HUES48 (cell line): Measurements from ENCODE around the gene B3GALT5.
"Not testable (repeated sequence)": the region's sequence is repeated elsewhere in the genome, so short reads cannot be mapped to it uniquely, and the experiment has no call there.

Source experiments
- H3K27ac ChIP-seq: one replicate; pipeline ENCODE4 v1.7.0; 2013; ENCODE audit warnings: low read depth, low read length, inconsistent platforms
- H3K27me3 ChIP-seq: 2 replicates; pipeline ENCODE4 v1.6.1; 2013; ENCODE audit warnings: mild to moderate bottlenecking, low read length; ENCODE audit not compliant: control insufficient read depth, insufficient read depth
- H3K36me3 ChIP-seq: 2 replicates; pipeline ENCODE4 v1.6.1; 2013; ENCODE audit warnings: low read length; ENCODE audit not compliant: control insufficient read depth, insufficient read depth
- H3K4me1 ChIP-seq: 2 replicates; pipeline ENCODE4 v1.6.1; 2013; ENCODE audit warnings: mild to moderate bottlenecking, low read length; ENCODE audit not compliant: control insufficient read depth, insufficient read depth
- H3K4me3 ChIP-seq: 2 replicates; pipeline ENCODE4 v1.5.1; 2013; ENCODE audit warnings: mild to moderate bottlenecking, low read depth, low read length
- H3K9ac ChIP-seq: 2 replicates; pipeline ENCODE4 v1.6.1; 2013; ENCODE audit warnings: mild to moderate bottlenecking, low read depth, low read length, moderate library complexity
- H3K9me3 ChIP-seq: 2 replicates; pipeline ENCODE4 v1.6.1; 2013; ENCODE audit warnings: low read length; ENCODE audit not compliant: control insufficient read depth, insufficient read depth

B3GALT5 gene

GRCh38 chr21:39675993-39676661 lies 63.4 kb downstream of the B3GALT5 start:
- Histone ChIP-seq H3K4me3 (no peak overlapping the region), H3K9me3 (no peaks in the 10 kb centered on the region), H3K27me3 (no peaks in the 10 kb centered on the region), H3K9ac (no peak overlapping the region), H3K4me1 (peaks cover under 1% of the 10 kb centered on the region; the same call in 1 of the 2 replicates), H3K36me3 (no peaks in the 10 kb centered on the region), H3K27ac (no peak overlapping the region)

GRCh38 chr21:39680216-39680615 lies 67.5 kb downstream of the B3GALT5 start:
- Histone ChIP-seq H3K4me3 (no peak overlapping the region), H3K36me3 (no peaks in the 10 kb centered on the region), H3K4me1 (peaks cover 5% of the 10 kb centered on the region; the same call in 1 of the 2 replicates), H3K9me3 (no peaks in the 10 kb centered on the region), H3K27ac (no peak overlapping the region), H3K27me3 (no peaks in the 10 kb centered on the region), H3K9ac (no peak overlapping the region)

- Histone ChIP-seq H3K9ac (no peak overlapping the region), H3K4me1 (peaks cover 5% of the 10 kb centered on the region; the same call in 1 of the 2 replicates), H3K27ac (no peak overlapping the region), H3K4me3 (no peak overlapping the region), H3K9me3 (no peaks in the 10 kb centered on the region), H3K36me3 (no peaks in the 10 kb centered on the region), H3K27me3 (no peaks in the 10 kb centered on the region)
Observed at GRCh38 chr21:39681257-39681656, 68.5 kb downstream of the B3GALT5 start.

- no peaks in the 10 kb centered on the region for H3K36me3 ChIP-seq
- H3K27ac ChIP-seq = no peak overlapping the region
- H3K4me3 ChIP-seq = no peak overlapping the region
- H3K9me3 ChIP-seq = no peaks in the 10 kb centered on the region
- no peak overlapping the region for H3K9ac ChIP-seq
- H3K27me3 ChIP-seq = no peaks in the 10 kb centered on the region
- peaks cover 5% of the 10 kb centered on the region; the same call in 1 of the 2 replicates for H3K4me1 ChIP-seq
Observed at GRCh38 chr21:39681845-39682244, 69.1 kb downstream of the B3GALT5 start.

GRCh38 chr21:39685236-39685635 lies 72.5 kb downstream of the B3GALT5 start:
- Histone ChIP-seq H3K9me3 (no peaks in the 10 kb centered on the region), H3K4me3 (no peak overlapping the region), H3K36me3 (no peaks in the 10 kb centered on the region), H3K27ac (no peak overlapping the region), H3K4me1 (peaks cover 5% of the 10 kb centered on the region; the same call in 1 of the 2 replicates), H3K27me3 (no peaks in the 10 kb centered on the region), H3K9ac (no peak overlapping the region)

- Histone ChIP-seq H3K4me3 (no peak overlapping the region), H3K9me3 (no peaks in the 10 kb centered on the region), H3K27ac (no peak overlapping the region), H3K27me3 (no peaks in the 10 kb centered on the region), H3K9ac (no peak overlapping the region), H3K36me3 (no peaks in the 10 kb centered on the region), H3K4me1 (peaks cover 5% of the 10 kb centered on the region; the same call in 1 of the 2 replicates)
Observed at GRCh38 chr21:39685991-39686390, 73.3 kb downstream of the B3GALT5 start.

GRCh38 chr21:39686646-39687468 lies 74.1 kb downstream of the B3GALT5 start:
- Histone ChIP-seq H3K9me3 (no peaks in the 10 kb centered on the region), H3K27me3 (no peaks in the 10 kb centered on the region), H3K4me3 (no peak overlapping the region), H3K36me3 (no peaks in the 10 kb centered on the region), H3K9ac (no peak overlapping the region), H3K27ac (no peak overlapping the region), H3K4me1 (no peaks in the 10 kb centered on the region)

GRCh38 chr21:39688010-39688409 lies 75.3 kb downstream of the B3GALT5 start:
- Histone ChIP-seq H3K4me1 (peaks cover 6% of the 10 kb centered on the region), H3K4me3 (no peak overlapping the region), H3K36me3 (no peaks in the 10 kb centered on the region), H3K9ac (no peak overlapping the region), H3K9me3 (no peaks in the 10 kb centered on the region), H3K27me3 (no peaks in the 10 kb centered on the region), H3K27ac (no peak overlapping the region)

GRCh38 chr21:39689860-39690259 lies 77.1 kb downstream of the B3GALT5 start:
- H3K9ac ChIP-seq, H3K27me3 ChIP-seq, H3K36me3 ChIP-seq, H3K4me1 ChIP-seq, H3K27ac ChIP-seq, H3K9me3 ChIP-seq, H3K4me3 ChIP-seq: not testable (repeated sequence)

GRCh38 chr21:39690454-39690853 lies 77.7 kb downstream of the B3GALT5 start:
- Histone ChIP-seq H3K9ac (no peak overlapping the region), H3K4me3 (no peak overlapping the region), H3K4me1 (peaks cover 6% of the 10 kb centered on the region), H3K27ac (no peak overlapping the region), H3K9me3 (no peaks in the 10 kb centered on the region), H3K36me3 (no peaks in the 10 kb centered on the region), H3K27me3 (no peaks in the 10 kb centered on the region)

GRCh38 chr21:39694750-39695149 lies 82.0 kb downstream of the B3GALT5 start:
- Histone ChIP-seq H3K9ac (no peak overlapping the region), H3K27me3 (no peaks in the 10 kb centered on the region), H3K36me3 (no peaks in the 10 kb centered on the region), H3K9me3 (no peaks in the 10 kb centered on the region), H3K27ac (no peak overlapping the region), H3K4me1 (peaks cover 13% of the 10 kb centered on the region), H3K4me3 (no peak overlapping the region)
